SK-N-SH treated with all-trans-retinoic acid at 6 μM for 48 hours (cell line): Measurements from ENCODE around the gene PNMT.

Experiments
- ATAC-seq: fragments of 200-7000 bp; cut with Tn5 transposase; 3 replicates; pipeline ENCODE4 v1.9.1; 2020; ENCODE audit warnings: mild to moderate bottlenecking, moderate library complexity
- ARNTL ChIP-seq: fragments of 450-650 bp; formaldehyde crosslinking; IDR thresholded peaks from 2 replicates; pipeline ENCODE4 v1.5.0; 2020; ENCODE audit warnings: low read depth, mild to moderate bottlenecking, moderate library complexity, borderline replicate concordance
- BACH2 ChIP-seq: fragments of 250-450 bp; sonication (Bioruptor Pico); IDR thresholded peaks from 2 replicates; pipeline ENCODE4 v1.9.0; 2021; ENCODE audit warnings: mild to moderate bottlenecking, borderline replicate concordance
- CREB5 ChIP-seq: fragments of 250-450 bp; sonication (Bioruptor Pico); IDR thresholded peaks from 2 replicates; pipeline ENCODE4 v1.5.1; 2020; ENCODE audit warnings: low read depth, mild to moderate bottlenecking, moderate library complexity
- CSDC2 ChIP-seq: fragments of 250-450 bp; sonication (Bioruptor Pico); IDR thresholded peaks from 2 replicates; pipeline ENCODE4 v1.5.0; 2020; ENCODE audit warnings: mild to moderate bottlenecking, moderate library complexity
- ESRRG ChIP-seq: fragments of 250-450 bp; sonication (Bioruptor Pico); IDR thresholded peaks from 2 replicates; pipeline ENCODE4 v1.6.1; 2021; ENCODE audit warnings: mild to moderate bottlenecking
- GLIS3 ChIP-seq: fragments of 250-450 bp; sonication (Bioruptor Pico); IDR thresholded peaks from 2 replicates; pipeline ENCODE4 v1.5.0; 2020; ENCODE audit warnings: mild to moderate bottlenecking, moderate library complexity
- ISL1 ChIP-seq: fragments of 250-450 bp; sonication (Bioruptor Pico); IDR thresholded peaks from 2 replicates; pipeline ENCODE4 v2.1.2; 2022; ENCODE audit warnings: mild to moderate bottlenecking, moderate library complexity
- OSR1 ChIP-seq: fragments of 250-450 bp; sonication (Bioruptor Pico); IDR thresholded peaks from 2 replicates; pipeline ENCODE4 v1.8.0; 2022; ENCODE audit warnings: moderate library complexity, mild to moderate bottlenecking, inconsistent platforms
- PATZ1 ChIP-seq: fragments of 250-450 bp; sonication (Bioruptor Pico); IDR thresholded peaks from 2 replicates; pipeline ENCODE4 v1.8.0; 2020; ENCODE audit warnings: mild to moderate bottlenecking, moderate library complexity, borderline replicate concordance
- POU6F1 ChIP-seq: fragments of 250-450 bp; sonication (Bioruptor Pico); IDR thresholded peaks from 2 replicates; pipeline ENCODE4 v1.8.0; 2021; ENCODE audit warnings: low read depth, mild to moderate bottlenecking, moderate library complexity, borderline replicate concordance
- PPARA ChIP-seq: fragments of 250-450 bp; sonication (Bioruptor Pico); IDR thresholded peaks from 2 replicates; pipeline ENCODE4 v1.5.0; 2020; ENCODE audit warnings: mild to moderate bottlenecking, borderline replicate concordance
- RARB ChIP-seq: fragments of 250-450 bp; sonication (Bioruptor Pico); IDR thresholded peaks from 2 replicates; pipeline ENCODE4 v1.8.0; 2021; ENCODE audit warnings: mild to moderate bottlenecking, moderate library complexity
- SNAI2 ChIP-seq: fragments of 250-450 bp; sonication (Bioruptor Pico); IDR thresholded peaks from 2 replicates; pipeline ENCODE4 v1.5.0; 2020; ENCODE audit warnings: mild to moderate bottlenecking, moderate library complexity
- TOX ChIP-seq: fragments of 250-450 bp; sonication (Bioruptor Pico); IDR thresholded peaks from 2 replicates; pipeline ENCODE4 v1.8.0; 2021; ENCODE audit warnings: mild to moderate bottlenecking, moderate library complexity, borderline replicate concordance
- ZC3H10 ChIP-seq: fragments of 250-450 bp; sonication (Bioruptor Pico); IDR thresholded peaks from 2 replicates; pipeline ENCODE4 v1.5.1; 2021; ENCODE audit warnings: mild to moderate bottlenecking, moderate library complexity
- ZFP30 ChIP-seq: fragments of 450-650 bp; formaldehyde crosslinking; IDR thresholded peaks from 2 replicates; pipeline ENCODE4 v1.5.0; 2022; ENCODE audit warnings: mild to moderate bottlenecking, moderate library complexity
- ZNF565 ChIP-seq: fragments of 450-650 bp; formaldehyde crosslinking; conservative IDR thresholded peaks from 2 replicates; pipeline ENCODE4 v1.5.0; 2020; ENCODE audit warnings: low read depth, mild to moderate bottlenecking, moderate library complexity
- ZNF70 ChIP-seq: fragments of 450-650 bp; formaldehyde crosslinking; IDR thresholded peaks from 2 replicates; pipeline ENCODE4 v1.5.0; 2020; ENCODE audit warnings: mild to moderate bottlenecking, moderate library complexity
- ZNF8 ChIP-seq: fragments of 450-650 bp; formaldehyde crosslinking; IDR thresholded peaks from 2 replicates; pipeline ENCODE4 v1.5.0; 2020; ENCODE audit warnings: mild to moderate bottlenecking, moderate library complexity
- TF ChIP-seq, protein P1 (sequence below): fragments of 250-450 bp; sonication (Bioruptor Pico); IDR thresholded peaks from 2 replicates; pipeline ENCODE4 v1.5.0; 2020; ENCODE audit warnings: mild to moderate bottlenecking, moderate library complexity
- TF ChIP-seq, protein P2 (sequence below): fragments of 250-450 bp; sonication (Bioruptor Pico); IDR thresholded peaks from 2 replicates; pipeline ENCODE4 v1.5.1; 2021; ENCODE audit warnings: mild to moderate bottlenecking, moderate library complexity

The PNMT gene

DNA sequence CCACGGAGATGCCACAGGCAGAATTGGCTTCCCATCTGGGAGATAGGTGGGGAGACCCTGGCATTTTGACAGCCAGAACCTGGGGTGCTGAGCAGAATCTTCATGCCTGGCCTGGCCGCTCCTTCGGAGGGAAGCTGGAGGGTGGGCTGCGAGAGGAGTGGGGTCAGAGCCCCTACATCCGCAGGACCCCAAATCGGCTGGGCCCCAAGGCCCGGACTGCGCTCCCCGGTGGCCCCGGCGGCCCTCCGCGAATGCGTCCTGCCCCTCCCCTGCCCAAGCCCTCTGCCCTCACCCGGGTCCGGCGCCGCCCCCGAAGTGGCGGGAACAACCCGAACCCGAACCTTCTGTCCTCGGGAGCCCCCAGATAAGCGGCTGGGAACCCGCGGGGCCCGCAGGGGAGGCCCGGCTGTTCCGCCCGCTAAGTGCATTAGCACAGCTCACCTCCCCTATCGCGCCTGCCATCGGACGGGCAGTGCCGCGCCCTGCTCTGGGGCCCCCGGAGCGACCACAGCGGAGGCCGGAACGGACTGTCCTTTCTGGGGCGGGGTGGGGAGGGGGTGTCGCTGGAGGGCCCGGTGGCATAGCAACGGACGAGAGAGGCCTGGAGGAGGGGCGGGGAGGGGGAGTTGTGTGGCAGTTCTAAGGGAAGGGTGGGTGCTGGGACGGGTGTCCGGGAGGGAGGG is 850 bp upstream of the PNMT start (continued):
- TF ChIP-seq PATZ1 (no peak), TOX (CRISPR knock-in tag) (no peak), ZNF70 (CRISPR knock-in tag) (no peak), OSR1 (CRISPR knock-in tag) (no peak)
- TF ChIP-seq, protein P1, sequence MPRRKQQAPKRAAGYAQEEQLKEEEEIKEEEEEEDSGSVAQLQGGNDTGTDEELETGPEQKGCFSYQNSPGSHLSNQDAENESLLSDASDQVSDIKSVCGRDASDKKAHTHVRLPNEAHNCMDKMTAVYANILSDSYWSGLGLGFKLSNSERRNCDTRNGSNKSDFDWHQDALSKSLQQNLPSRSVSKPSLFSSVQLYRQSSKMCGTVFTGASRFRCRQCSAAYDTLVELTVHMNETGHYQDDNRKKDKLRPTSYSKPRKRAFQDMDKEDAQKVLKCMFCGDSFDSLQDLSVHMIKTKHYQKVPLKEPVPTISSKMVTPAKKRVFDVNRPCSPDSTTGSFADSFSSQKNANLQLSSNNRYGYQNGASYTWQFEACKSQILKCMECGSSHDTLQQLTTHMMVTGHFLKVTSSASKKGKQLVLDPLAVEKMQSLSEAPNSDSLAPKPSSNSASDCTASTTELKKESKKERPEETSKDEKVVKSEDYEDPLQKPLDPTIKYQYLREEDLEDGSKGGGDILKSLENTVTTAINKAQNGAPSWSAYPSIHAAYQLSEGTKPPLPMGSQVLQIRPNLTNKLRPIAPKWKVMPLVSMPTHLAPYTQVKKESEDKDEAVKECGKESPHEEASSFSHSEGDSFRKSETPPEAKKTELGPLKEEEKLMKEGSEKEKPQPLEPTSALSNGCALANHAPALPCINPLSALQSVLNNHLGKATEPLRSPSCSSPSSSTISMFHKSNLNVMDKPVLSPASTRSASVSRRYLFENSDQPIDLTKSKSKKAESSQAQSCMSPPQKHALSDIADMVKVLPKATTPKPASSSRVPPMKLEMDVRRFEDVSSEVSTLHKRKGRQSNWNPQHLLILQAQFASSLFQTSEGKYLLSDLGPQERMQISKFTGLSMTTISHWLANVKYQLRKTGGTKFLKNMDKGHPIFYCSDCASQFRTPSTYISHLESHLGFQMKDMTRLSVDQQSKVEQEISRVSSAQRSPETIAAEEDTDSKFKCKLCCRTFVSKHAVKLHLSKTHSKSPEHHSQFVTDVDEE (CRISPR knock-in tag): no peak

- TF ChIP-seq, protein P2, sequence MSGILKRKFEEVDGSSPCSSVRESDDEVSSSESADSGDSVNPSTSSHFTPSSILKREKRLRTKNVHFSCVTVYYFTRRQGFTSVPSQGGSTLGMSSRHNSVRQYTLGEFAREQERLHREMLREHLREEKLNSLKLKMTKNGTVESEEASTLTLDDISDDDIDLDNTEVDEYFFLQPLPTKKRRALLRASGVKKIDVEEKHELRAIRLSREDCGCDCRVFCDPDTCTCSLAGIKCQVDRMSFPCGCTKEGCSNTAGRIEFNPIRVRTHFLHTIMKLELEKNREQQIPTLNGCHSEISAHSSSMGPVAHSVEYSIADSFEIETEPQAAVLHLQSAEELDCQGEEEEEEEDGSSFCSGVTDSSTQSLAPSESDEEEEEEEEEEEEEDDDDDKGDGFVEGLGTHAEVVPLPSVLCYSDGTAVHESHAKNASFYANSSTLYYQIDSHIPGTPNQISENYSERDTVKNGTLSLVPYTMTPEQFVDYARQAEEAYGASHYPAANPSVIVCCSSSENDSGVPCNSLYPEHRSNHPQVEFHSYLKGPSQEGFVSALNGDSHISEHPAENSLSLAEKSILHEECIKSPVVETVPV (CRISPR knock-in tag): no peak
- TF ChIP-seq ZNF565 (CRISPR knock-in tag) (no peak), OSR1 (CRISPR knock-in tag) (no peak), BACH2 (no peak), ZNF8 (CRISPR knock-in tag) (no peak), GLIS3 (no peak), CSDC2 (CRISPR knock-in tag) (no peak), ESRRG (CRISPR knock-in tag) (no peak), ARNTL (CRISPR knock-in tag) (no peak), SNAI2 (CRISPR knock-in tag) (no peak), ISL1 (CRISPR knock-in tag) (no peak), ZC3H10 (no peak), CREB5 (CRISPR knock-in tag) (no peak), ZFP30 (CRISPR knock-in tag) (no peak), TOX (CRISPR knock-in tag) (no peak), POU6F1 (CRISPR knock-in tag) (no peak), PPARA (CRISPR knock-in tag) (no peak), RARB (CRISPR knock-in tag) (no peak)
- TF ChIP-seq, protein P1 (CRISPR knock-in tag): no peak
- ATAC-seq: no peak
These were observed 1.9 kb downstream of the PNMT start for GRCh38 chr17:39669897-39670735.
